ENCODE measurements around the gene THUMPD2.

Gene THUMPD2

GRCh38 chr2:39782591-39782990 lies 3.5 kb upstream of the THUMPD2 start:
- H3K4me3 ChIP-seq (ENCODE audit: low read depth, low read length), result no peak overlapping the region
- H3K9me3 ChIP-seq (ENCODE audit: control insufficient read depth, insufficient read depth, low read length), result no peaks in the 10 kb centered on the region
- H3K9ac ChIP-seq (ENCODE audit: low read depth, low read length), result no peak overlapping the region
- no peaks in the 10 kb centered on the region for H3K36me3 ChIP-seq (ENCODE audit: control insufficient read depth, insufficient read depth, low read length)
- H3K4me1 ChIP-seq (ENCODE audit: control insufficient read depth, insufficient read depth, low read length), result peaks cover 5% of the 10 kb centered on the region
- no peaks in the 10 kb centered on the region for H3K27me3 ChIP-seq (ENCODE audit: control insufficient read depth, insufficient read depth, low read length)

GRCh38 chr2:39781697-39782096 lies 2.6 kb upstream of the THUMPD2 start:
- H3K4me1 ChIP-seq (ENCODE audit: control insufficient read depth, insufficient read depth, low read length), result peaks cover 12% of the 10 kb centered on the region
- no peak overlapping the region for H3K9ac ChIP-seq (ENCODE audit: low read depth, low read length)
- no peaks in the 10 kb centered on the region for H3K27me3 ChIP-seq (ENCODE audit: control insufficient read depth, insufficient read depth, low read length)
- no peaks in the 10 kb centered on the region for H3K9me3 ChIP-seq (ENCODE audit: control insufficient read depth, insufficient read depth, low read length)
- H3K36me3 ChIP-seq (ENCODE audit: control insufficient read depth, insufficient read depth, low read length), result no peaks in the 10 kb centered on the region
- no peak overlapping the region for H3K4me3 ChIP-seq (ENCODE audit: low read depth, low read length)

- Histone ChIP-seq H3K4me1 (ENCODE audit: control insufficient read depth, insufficient read depth, low read length) (peaks cover 12% of the 10 kb centered on the region), H3K27me3 (ENCODE audit: control insufficient read depth, insufficient read depth, low read length) (no peaks in the 10 kb centered on the region), H3K9me3 (ENCODE audit: control insufficient read depth, insufficient read depth, low read length) (no peaks in the 10 kb centered on the region), H3K36me3 (ENCODE audit: control insufficient read depth, insufficient read depth, low read length) (no peaks in the 10 kb centered on the region), H3K4me3 (ENCODE audit: low read depth, low read length) (no peak overlapping the region), H3K9ac (ENCODE audit: low read depth, low read length) (no peak overlapping the region)
These were observed 2.0 kb upstream of the THUMPD2 start for GRCh38 chr2:39780825-39781600.

GRCh38 chr2:39779927-39780326 lies 869 bp upstream of the THUMPD2 start:
- Histone ChIP-seq H3K9me3 (ENCODE audit: control insufficient read depth, insufficient read depth, low read length) (no peaks in the 10 kb centered on the region), H3K9ac (ENCODE audit: low read depth, low read length) (no peak overlapping the region), H3K36me3 (ENCODE audit: control insufficient read depth, insufficient read depth, low read length) (no peaks in the 10 kb centered on the region), H3K4me3 (ENCODE audit: low read depth, low read length) (peak overlapping the region; percentile 27), H3K27me3 (ENCODE audit: control insufficient read depth, insufficient read depth, low read length) (no peaks in the 10 kb centered on the region), H3K4me1 (ENCODE audit: control insufficient read depth, insufficient read depth, low read length) (peaks cover 12% of the 10 kb centered on the region)

- Histone ChIP-seq H3K4me1 (ENCODE audit: control insufficient read depth, insufficient read depth, low read length) (peaks cover 12% of the 10 kb centered on the region), H3K36me3 (ENCODE audit: control insufficient read depth, insufficient read depth, low read length) (no peaks in the 10 kb centered on the region), H3K9ac (ENCODE audit: low read depth, low read length) (no peak overlapping the region), H3K27me3 (ENCODE audit: control insufficient read depth, insufficient read depth, low read length) (no peaks in the 10 kb centered on the region), H3K4me3 (ENCODE audit: low read depth, low read length) (peak overlapping the region; percentile 27), H3K9me3 (ENCODE audit: control insufficient read depth, insufficient read depth, low read length) (no peaks in the 10 kb centered on the region)
These were observed 338 bp upstream of the THUMPD2 start for GRCh38 chr2:39779341-39779851.

- Histone ChIP-seq H3K9me3 (ENCODE audit: control insufficient read depth, insufficient read depth, low read length) (no peaks in the 10 kb centered on the region), H3K36me3 (ENCODE audit: control insufficient read depth, insufficient read depth, low read length) (no peaks in the 10 kb centered on the region), H3K4me3 (ENCODE audit: low read depth, low read length) (peak overlapping the region; percentile 83), H3K4me1 (ENCODE audit: control insufficient read depth, insufficient read depth, low read length) (peaks cover 12% of the 10 kb centered on the region), H3K27me3 (ENCODE audit: control insufficient read depth, insufficient read depth, low read length) (no peaks in the 10 kb centered on the region), H3K9ac (ENCODE audit: low read depth, low read length) (peak overlapping the region; percentile 79)
These were observed 825 bp downstream of the THUMPD2 start for GRCh38 chr2:39778233-39778632.

GRCh38 chr2:39772812-39773152 lies 6.3 kb downstream of the THUMPD2 start:
- Histone ChIP-seq H3K4me3 (ENCODE audit: low read depth, low read length) (no peak overlapping the region), H3K9ac (ENCODE audit: low read depth, low read length) (no peak overlapping the region), H3K4me1 (ENCODE audit: control insufficient read depth, insufficient read depth, low read length) (peaks cover 18% of the 10 kb centered on the region), H3K36me3 (ENCODE audit: control insufficient read depth, insufficient read depth, low read length) (no peaks in the 10 kb centered on the region), H3K27me3 (ENCODE audit: control insufficient read depth, insufficient read depth, low read length) (no peaks in the 10 kb centered on the region), H3K9me3 (ENCODE audit: control insufficient read depth, insufficient read depth, low read length) (no peaks in the 10 kb centered on the region)

- Histone ChIP-seq H3K9me3 (ENCODE audit: control insufficient read depth, insufficient read depth, low read length) (no peaks in the 10 kb centered on the region), H3K4me3 (ENCODE audit: low read depth, low read length) (no peak overlapping the region), H3K9ac (ENCODE audit: low read depth, low read length) (no peak overlapping the region), H3K4me1 (ENCODE audit: control insufficient read depth, insufficient read depth, low read length) (peaks cover 14% of the 10 kb centered on the region), H3K27me3 (ENCODE audit: control insufficient read depth, insufficient read depth, low read length) (no peaks in the 10 kb centered on the region), H3K36me3 (ENCODE audit: control insufficient read depth, insufficient read depth, low read length) (no peaks in the 10 kb centered on the region)
These were observed 6.8 kb downstream of the THUMPD2 start for GRCh38 chr2:39772086-39772811.

- Histone ChIP-seq H3K9ac (ENCODE audit: low read depth, low read length) (no peak overlapping the region), H3K36me3 (ENCODE audit: control insufficient read depth, insufficient read depth, low read length) (peaks cover 3% of the 10 kb centered on the region), H3K9me3 (ENCODE audit: control insufficient read depth, insufficient read depth, low read length) (no peaks in the 10 kb centered on the region), H3K4me3 (ENCODE audit: low read depth, low read length) (no peak overlapping the region), H3K27me3 (ENCODE audit: control insufficient read depth, insufficient read depth, low read length) (no peaks in the 10 kb centered on the region), H3K4me1 (ENCODE audit: control insufficient read depth, insufficient read depth, low read length) (no peaks in the 10 kb centered on the region)
These were observed 16.6 kb downstream of the THUMPD2 start for GRCh38 chr2:39762448-39762847.

- Histone ChIP-seq H3K4me3 (ENCODE audit: low read depth, low read length) (no peak overlapping the region), H3K9me3 (ENCODE audit: control insufficient read depth, insufficient read depth, low read length) (no peaks in the 10 kb centered on the region), H3K27me3 (ENCODE audit: control insufficient read depth, insufficient read depth, low read length) (no peaks in the 10 kb centered on the region), H3K4me1 (ENCODE audit: control insufficient read depth, insufficient read depth, low read length) (no peaks in the 10 kb centered on the region), H3K36me3 (ENCODE audit: control insufficient read depth, insufficient read depth, low read length) (peaks cover 7% of the 10 kb centered on the region), H3K9ac (ENCODE audit: low read depth, low read length) (no peak overlapping the region)
These were observed 21.9 kb downstream of the THUMPD2 start for GRCh38 chr2:39757156-39757555.

- no peaks in the 10 kb centered on the region for H3K27me3 ChIP-seq (ENCODE audit: control insufficient read depth, insufficient read depth, low read length)
- no peak overlapping the region for H3K9ac ChIP-seq (ENCODE audit: low read depth, low read length)
- no peak overlapping the region for H3K4me3 ChIP-seq (ENCODE audit: low read depth, low read length)
- H3K36me3 ChIP-seq (ENCODE audit: control insufficient read depth, insufficient read depth, low read length), result peaks cover 4% of the 10 kb centered on the region
- no peaks in the 10 kb centered on the region for H3K4me1 ChIP-seq (ENCODE audit: control insufficient read depth, insufficient read depth, low read length)
- H3K9me3 ChIP-seq (ENCODE audit: control insufficient read depth, insufficient read depth, low read length), result no peaks in the 10 kb centered on the region
These were observed 23.6 kb downstream of the THUMPD2 start for GRCh38 chr2:39755466-39755865.

GRCh38 chr2:39743269-39743776 lies 35.7 kb downstream of the THUMPD2 start:
- Histone ChIP-seq H3K4me1 (ENCODE audit: control insufficient read depth, insufficient read depth, low read length) (no peaks in the 10 kb centered on the region), H3K27me3 (ENCODE audit: control insufficient read depth, insufficient read depth, low read length) (no peaks in the 10 kb centered on the region), H3K9ac (ENCODE audit: low read depth, low read length) (no peak overlapping the region), H3K4me3 (ENCODE audit: low read depth, low read length) (no peak overlapping the region), H3K36me3 (ENCODE audit: control insufficient read depth, insufficient read depth, low read length) (no peaks in the 10 kb centered on the region), H3K9me3 (ENCODE audit: control insufficient read depth, insufficient read depth, low read length) (no peaks in the 10 kb centered on the region)
